Gastrocnemius medialis (tissue), 4 donors: ENCODE results near the gene LEAP2. TPM values are rescaled to one million over a fixed set of nuclear protein-coding genes. Genes with fewer than 3 reads are reported as not detected.
"Not testable (repeated sequence)": the region's sequence is repeated elsewhere in the genome, so short reads cannot be mapped to it uniquely, and the experiment has no call there.

ENCODE experiments used
- ATAC-seq, 2 donors: fragments of 150-250 bp; one replicate each; pipeline ENCODE4 v1.9.1; 2016
- DNase-seq, 2 donors: peaks; one replicate each; pipeline ENCODE4 v3.0.0-alpha.2; 2019
- H3K27ac ChIP-seq, 4 donors: fragments of 200-600 bp; sonication (generic); 1 replicate in 1 of 4; 2 replicates in 3 of 4; pipeline ENCODE4 v1.5.1; 2016 to 2018; ENCODE audit warnings: mild to moderate bottlenecking in 2 of 4, moderate library complexity in 1 of 4
- H3K27me3 ChIP-seq, 3 donors: fragments of 200-600 bp; sonication (generic) in 2 of 3; 1 replicate in 1 of 3; 2 replicates in 2 of 3; pipeline versions ENCODE4 v1.5.1 to v1.6.0; 2016 to 2019; ENCODE audit warnings: mild to moderate bottlenecking in 1 of 3, moderate library complexity in 1 of 3
- H3K36me3 ChIP-seq, 2 donors: fragments of 200-600 bp; sonication (generic) in 1 of 2; one replicate each; pipeline ENCODE4 v1.5.1; 2017 to 2018
- H3K4me1 ChIP-seq, 2 donors: fragments of 200-600 bp; sonication (generic) in 1 of 2; one replicate each; pipeline ENCODE4 v1.5.1; 2016 to 2017; ENCODE audit warnings: mild to moderate bottlenecking in 2 of 2
- H3K4me3 ChIP-seq, 4 donors: fragments of 200-600 bp; sonication (generic) in 3 of 4; 1 replicate in 1 of 4; 2 replicates in 3 of 4; pipeline ENCODE4 v1.5.1; 2016 to 2019; ENCODE audit warnings: mild to moderate bottlenecking in 2 of 4
- H3K9me3 ChIP-seq, 3 donors: fragments of 200-600 bp; sonication (generic) in 2 of 3; 1 replicate in 1 of 3; 2 replicates in 2 of 3; pipeline ENCODE4 v1.5.1; 2016 to 2019
- POLR2A ChIP-seq, 2 donors: fragments of 450-650 bp; IDR thresholded peaks; one replicate each; pipeline ENCODE4 v1.6.1; 2017; ENCODE audit warnings: antibody characterized with exemption in 2 of 2, mild to moderate bottlenecking in 2 of 2, moderate library complexity in 2 of 2
- in situ Hi-C, 4 donors: fragments of 200-750 bp; cut with MboI; loops; one replicate each; pipeline versions ENCODE4 v1.15.0 to v1.8.0; 2017; ENCODE audit warnings: low sequenced_read_pairs in 4 of 4
- intact Hi-C: fragments of 100-400 bp; cut with DNase I; formaldehyde crosslinking; loops from one replicate; pipeline ENCODE4 v1.15.1; 2023; ENCODE audit warnings: low total_unique reads
- total RNA-seq, 4 donors: library from RNA; depleted of rRNA; stranded (reverse); fragments of >200 nt; gene quantifications; one replicate each; pipeline versions ENCODE4 v1.1.0 to v1.2.3, GENCODE V29; 2016
- TF ChIP-seq, protein P1 (sequence below), 5 experiments: fragments of 450-650 bp in 3 of 5; fragments of 200-600 bp in 2 of 5; sonication (generic) in 2 of 5; IDR thresholded peaks in 4 of 5; conservative IDR thresholded peaks in 1 of 5; 1 replicate in 4 of 5; 2 replicates in 1 of 5; pipeline ENCODE4 v1.5.1; 2016 to 2019; ENCODE audit warnings: antibody characterized with exemption in 5 of 5, mild to moderate bottlenecking in 3 of 5, moderate library complexity in 3 of 5

LEAP2 gene
- total RNA-seq, 4 donors from 2014 or later = 0.52 to 3.3 (median 0.88) TPM

DNA sequence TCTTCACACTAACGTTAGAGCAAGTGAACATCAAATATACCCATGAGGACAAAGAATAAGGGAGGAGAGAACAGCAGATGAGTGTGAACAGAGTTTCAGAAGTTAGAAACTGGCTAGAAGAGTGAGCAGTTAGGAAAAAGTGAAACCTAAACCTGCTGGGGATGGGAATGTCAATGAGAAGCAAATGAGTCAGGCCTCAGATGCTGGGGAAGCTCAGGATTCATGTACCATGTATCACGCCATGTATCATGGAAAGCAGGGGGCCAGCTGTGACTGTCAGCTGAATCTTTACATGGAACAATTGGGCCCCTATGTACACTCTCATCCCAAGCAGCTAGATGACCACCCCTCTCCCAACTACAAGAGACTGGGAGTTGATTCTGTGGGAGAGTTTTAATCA, 23.4 kb upstream of the LEAP2 start:
- in situ Hi-C loops = loop anchor here in 2 of 4 donors (25.0 kb wide), 1 partner anchor 463 kb away; no protein-coding TSS in a partner anchor
- no peak overlapping the region for H3K27ac ChIP-seq
- intact Hi-C loops = no loop called here
- no peaks in the 10 kb centered on the region for H3K4me1 ChIP-seq
- H3K4me3 ChIP-seq = no peak overlapping the region
- H3K36me3 ChIP-seq = no peaks in the 10 kb centered on the region
- H3K27me3 ChIP-seq = no peaks in the 10 kb centered on the region
- H3K9me3 ChIP-seq = no peaks in the 10 kb centered on the region
- ATAC-seq (no peak), DNase-seq (no peak)
- TF ChIP-seq, protein P1, sequence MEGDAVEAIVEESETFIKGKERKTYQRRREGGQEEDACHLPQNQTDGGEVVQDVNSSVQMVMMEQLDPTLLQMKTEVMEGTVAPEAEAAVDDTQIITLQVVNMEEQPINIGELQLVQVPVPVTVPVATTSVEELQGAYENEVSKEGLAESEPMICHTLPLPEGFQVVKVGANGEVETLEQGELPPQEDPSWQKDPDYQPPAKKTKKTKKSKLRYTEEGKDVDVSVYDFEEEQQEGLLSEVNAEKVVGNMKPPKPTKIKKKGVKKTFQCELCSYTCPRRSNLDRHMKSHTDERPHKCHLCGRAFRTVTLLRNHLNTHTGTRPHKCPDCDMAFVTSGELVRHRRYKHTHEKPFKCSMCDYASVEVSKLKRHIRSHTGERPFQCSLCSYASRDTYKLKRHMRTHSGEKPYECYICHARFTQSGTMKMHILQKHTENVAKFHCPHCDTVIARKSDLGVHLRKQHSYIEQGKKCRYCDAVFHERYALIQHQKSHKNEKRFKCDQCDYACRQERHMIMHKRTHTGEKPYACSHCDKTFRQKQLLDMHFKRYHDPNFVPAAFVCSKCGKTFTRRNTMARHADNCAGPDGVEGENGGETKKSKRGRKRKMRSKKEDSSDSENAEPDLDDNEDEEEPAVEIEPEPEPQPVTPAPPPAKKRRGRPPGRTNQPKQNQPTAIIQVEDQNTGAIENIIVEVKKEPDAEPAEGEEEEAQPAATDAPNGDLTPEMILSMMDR (IDR thresholded peaks at IDR 0.05 in 4 of 5, conservative IDR thresholded peaks at IDR 0.05 in 1 of 5) = no peak
- no peak for TF ChIP-seq POLR2A (IDR thresholded peaks at IDR 0.05)

- no peak overlapping the region for H3K27ac ChIP-seq
- no peaks in the 10 kb centered on the region for H3K27me3 ChIP-seq
- intact Hi-C loops = no loop called here
- H3K36me3 ChIP-seq = no peaks in the 10 kb centered on the region
- in situ Hi-C loops = loop anchor here in 2 of 4 donors (25.0 kb wide), 1 partner anchor 466 kb away; no protein-coding TSS in a partner anchor
- TF ChIP-seq POLR2A (IDR thresholded peaks at IDR 0.05) = no peak
- TF ChIP-seq, protein P1 (IDR thresholded peaks at IDR 0.05 in 4 of 5, conservative IDR thresholded peaks at IDR 0.05 in 1 of 5) = no peak
- no peaks in the 10 kb centered on the region for H3K9me3 ChIP-seq
- no peaks in the 10 kb centered on the region for H3K4me1 ChIP-seq
- ATAC-seq = no peak
- no peak for DNase-seq
- no peak overlapping the region for H3K4me3 ChIP-seq
Observed at GRCh38 chr5:132853323-132853722, 20.1 kb upstream of the LEAP2 start.

GRCh38 chr5:132853790-132854189, 19.7 kb upstream of the LEAP2 start:
- no peak for TF ChIP-seq POLR2A (IDR thresholded peaks at IDR 0.05)
- TF ChIP-seq, protein P1 (IDR thresholded peaks at IDR 0.05 in 4 of 5, conservative IDR thresholded peaks at IDR 0.05 in 1 of 5) = no peak
- in situ Hi-C loops = loop anchor here in 2 of 4 donors (25.0 kb wide), 1 partner anchor 466 kb away; no protein-coding TSS in a partner anchor
- Histone ChIP-seq H3K27ac (no peak overlapping the region), H3K36me3 (no peaks in the 10 kb centered on the region), H3K9me3 (no peaks in the 10 kb centered on the region), H3K4me1 (no peaks in the 10 kb centered on the region), H3K27me3 (no peaks in the 10 kb centered on the region), H3K4me3 (no peak overlapping the region)
- no peak for ATAC-seq
- intact Hi-C loops = no loop called here
- DNase-seq = no peak

DNA sequence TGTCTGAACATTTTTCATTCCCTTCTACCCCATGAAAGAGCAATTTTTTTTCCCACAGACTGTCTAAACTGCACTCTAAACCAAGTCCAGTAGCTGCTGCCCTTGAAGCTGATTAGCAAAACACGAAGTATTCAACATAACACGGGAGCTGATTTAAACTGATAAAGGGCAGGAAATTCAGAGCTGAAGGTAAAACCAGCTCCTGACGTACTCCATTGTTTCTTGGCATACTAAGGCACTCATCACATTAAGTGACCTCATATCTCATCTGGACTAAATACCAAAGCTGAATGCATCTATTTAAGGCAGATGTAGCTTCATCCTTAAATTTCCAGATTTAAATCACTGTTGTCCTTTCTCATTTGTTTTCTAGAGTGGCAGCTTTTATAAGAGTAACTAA, 19.2 kb upstream of the LEAP2 start:
- Histone ChIP-seq H3K27me3 (no peaks in the 10 kb centered on the region), H3K36me3 (no peaks in the 10 kb centered on the region), H3K4me3 (no peak overlapping the region), H3K9me3 (no peaks in the 10 kb centered on the region), H3K27ac (no peak overlapping the region), H3K4me1 (no peaks in the 10 kb centered on the region)
- DNase-seq (no peak), ATAC-seq (no peak)
- in situ Hi-C loops (loop anchor here in 2 of 4 donors (25.0 kb wide), 1 partner anchor 467 kb away; no protein-coding TSS in a partner anchor), intact Hi-C loops (no loop called here)
- no peak for TF ChIP-seq POLR2A (IDR thresholded peaks at IDR 0.05)
- TF ChIP-seq, protein P1 (IDR thresholded peaks at IDR 0.05 in 4 of 5, conservative IDR thresholded peaks at IDR 0.05 in 1 of 5) = no peak

DNA sequence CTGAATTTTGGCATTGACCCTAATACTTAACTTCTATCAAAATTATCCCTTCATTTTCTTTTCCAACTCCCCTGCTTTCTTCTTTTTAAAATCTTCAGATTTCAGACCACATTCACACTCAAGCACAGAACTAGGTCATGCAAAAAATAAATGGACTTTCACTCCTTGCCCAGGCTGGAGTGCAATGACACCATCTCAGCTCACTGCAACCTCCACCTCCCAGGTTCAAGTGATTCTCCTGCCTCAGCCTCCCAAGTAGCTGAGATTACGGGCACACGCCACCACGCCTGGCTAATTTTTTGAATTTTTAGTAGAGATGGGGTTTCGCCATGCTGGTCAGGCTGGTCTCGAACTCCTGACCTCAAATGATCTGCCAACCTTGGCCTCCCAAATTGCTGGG, 18.5 kb upstream of the LEAP2 start:
- H3K4me1 ChIP-seq, H3K4me3 ChIP-seq, H3K36me3 ChIP-seq, H3K27ac ChIP-seq, ATAC-seq, H3K27me3 ChIP-seq, H3K9me3 ChIP-seq, DNase-seq, intact Hi-C loops: not testable (repeated sequence)
- in situ Hi-C loops = loop anchor here in 2 of 4 donors (25.0 kb wide), 1 partner anchor 468 kb away; no protein-coding TSS in a partner anchor
